OCI-LY1 (cell line): ENCODE results near the gene CCR2.

ENCODE experiments used
- H2AFZ ChIP-seq: fragments of 200-600 bp; sonication (generic), shearing (Covaris generic); 2 replicates; pipeline ENCODE4 v1.6.0; 2014; ENCODE audit warnings: antibody characterized with exemption, mild to moderate bottlenecking, low read length
- H3F3A ChIP-seq: fragments of 200-600 bp; sonication (generic), shearing (Covaris generic); 2 replicates; pipeline ENCODE4 v1.6.0; 2014; ENCODE audit warnings: mild to moderate bottlenecking, antibody characterized with exemption, low read length, moderate library complexity; ENCODE audit not compliant: insufficient read depth
- H3K27ac ChIP-seq: fragments of 200-600 bp; sonication (generic); 2 replicates; pipeline ENCODE4 v1.5.1; 2014; ENCODE audit warnings: low read length, mixed run types, mild to moderate bottlenecking, low read depth; ENCODE audit not compliant: poor library complexity, severe bottlenecking
- H3K27me3 ChIP-seq: fragments of 200-600 bp; sonication (generic); 2 replicates; pipeline ENCODE4 v1.6.0; 2014; ENCODE audit warnings: antibody characterized with exemption, mild to moderate bottlenecking, low read length, moderate library complexity; ENCODE audit not compliant: insufficient read depth
- H3K36me3 ChIP-seq: fragments of 200-600 bp; sonication (generic); 2 replicates; pipeline ENCODE4 v1.6.1; 2014; ENCODE audit warnings: mild to moderate bottlenecking, antibody characterized with exemption, low read length, moderate library complexity, mixed read lengths; ENCODE audit not compliant: insufficient read depth
- H3K4me1 ChIP-seq: fragments of 200-600 bp; sonication (generic); 2 replicates; pipeline ENCODE4 v1.5.1; 2014; ENCODE audit warnings: mild to moderate bottlenecking, low read length, moderate library complexity; ENCODE audit not compliant: insufficient read depth, severe bottlenecking
- H3K4me2 ChIP-seq: fragments of 200-600 bp; sonication (generic), shearing (Covaris generic); 2 replicates; pipeline ENCODE4 v1.6.1; 2014; ENCODE audit warnings: low read length
- H3K4me3 ChIP-seq: fragments of 200-600 bp; sonication (generic); 2 replicates; pipeline ENCODE4 v1.5.1; 2014; ENCODE audit warnings: low read length, low read depth, mild to moderate bottlenecking, mixed read lengths; ENCODE audit not compliant: poor library complexity, severe bottlenecking
- H3K79me2 ChIP-seq: fragments of 200-600 bp; shearing (Covaris generic); 2 replicates; pipeline ENCODE4 v1.6.1; 2016; ENCODE audit warnings: mixed run types, low read length, mixed read lengths; ENCODE audit not compliant: insufficient read depth
- H3K9ac ChIP-seq: fragments of 200-600 bp; sonication (generic), shearing (Covaris generic); 2 replicates; pipeline ENCODE4 v1.6.1; 2014; ENCODE audit warnings: mild to moderate bottlenecking, low read length, mixed read lengths
- H3K9me2 ChIP-seq: fragments of 200-600 bp; sonication (generic), shearing (Covaris generic); 2 replicates; pipeline ENCODE4 v1.6.1; 2014; ENCODE audit warnings: low read depth, mild to moderate bottlenecking, low read length, mixed read lengths
- H3K9me3 ChIP-seq: fragments of 200-600 bp; shearing (Covaris generic); 2 replicates; pipeline ENCODE4 v1.6.1; 2014; ENCODE audit warnings: low read length, mixed read lengths
- H4K20me1 ChIP-seq: fragments of 200-600 bp; sonication (generic), shearing (Covaris generic); 2 replicates; pipeline ENCODE4 v1.6.0; 2016; ENCODE audit warnings: mild to moderate bottlenecking, low read length; ENCODE audit not compliant: insufficient read depth
- EZH2 ChIP-seq: fragments of 200-600 bp; sonication (generic), shearing (Covaris generic); IDR thresholded peaks from 2 replicates; pipeline ENCODE4 v1.8.0; 2017; ENCODE audit warnings: borderline replicate concordance, mixed run types, mild to moderate bottlenecking, antibody characterized with exemption, low read length, moderate library complexity, mixed read lengths
- TF ChIP-seq, protein P1 (sequence below): fragments of 200-600 bp; sonication (generic), shearing (Covaris generic); IDR thresholded peaks from 2 replicates; pipeline ENCODE4 v1.5.1; 2017; ENCODE audit warnings: mild to moderate bottlenecking, antibody characterized with exemption, low read length, moderate library complexity, mixed read lengths

The CCR2 gene

DNA sequence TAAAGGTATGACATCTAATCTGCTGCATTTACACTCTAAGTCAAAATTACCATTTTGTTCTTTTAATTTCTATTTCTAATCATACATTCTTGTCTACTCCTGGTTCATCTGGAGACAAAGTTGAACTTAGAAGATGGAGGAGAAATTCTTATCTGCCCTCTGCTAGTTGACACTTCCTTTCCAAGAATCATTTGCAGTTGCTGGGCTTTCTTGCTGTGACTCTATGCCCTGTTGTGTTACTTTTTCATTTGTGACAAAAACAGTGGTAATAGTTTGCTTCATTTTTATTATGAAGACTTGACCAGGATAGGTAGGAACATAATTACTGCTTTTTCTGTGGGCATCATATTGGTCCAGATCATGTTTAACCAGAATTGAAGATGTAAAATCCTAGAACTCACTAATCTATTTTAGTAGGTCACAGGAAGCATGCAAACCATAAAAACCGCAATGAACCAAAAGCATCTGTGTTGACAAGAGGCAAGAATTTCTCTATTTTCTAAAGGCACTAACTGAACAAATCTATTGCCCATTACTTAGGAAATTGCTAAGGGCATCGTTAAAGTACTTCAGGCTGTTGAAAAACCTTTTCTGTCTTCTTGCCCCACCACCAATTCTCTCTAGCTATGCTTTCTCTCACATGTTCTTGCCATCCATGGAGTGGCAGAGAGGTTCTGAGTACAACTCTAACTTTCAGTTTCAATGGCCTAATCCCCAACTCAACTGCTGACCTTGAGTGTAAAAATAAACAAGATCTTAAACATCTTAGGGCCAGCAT is 4.2 kb upstream of the CCR2 start:
- no peak overlapping the region for H3K9ac ChIP-seq
- H3K36me3 ChIP-seq = no peaks in the 10 kb centered on the region
- no peaks in the 10 kb centered on the region for H3K79me2 ChIP-seq
- H3K4me2 ChIP-seq = no peak overlapping the region
- no peaks in the 10 kb centered on the region for H3F3A ChIP-seq
- no peaks in the 10 kb centered on the region for H3K4me1 ChIP-seq
- H3K27me3 ChIP-seq = no peaks in the 10 kb centered on the region
- no peaks in the 10 kb centered on the region for H4K20me1 ChIP-seq
- TF ChIP-seq EZH2 = no peak
- TF ChIP-seq, protein P1, sequence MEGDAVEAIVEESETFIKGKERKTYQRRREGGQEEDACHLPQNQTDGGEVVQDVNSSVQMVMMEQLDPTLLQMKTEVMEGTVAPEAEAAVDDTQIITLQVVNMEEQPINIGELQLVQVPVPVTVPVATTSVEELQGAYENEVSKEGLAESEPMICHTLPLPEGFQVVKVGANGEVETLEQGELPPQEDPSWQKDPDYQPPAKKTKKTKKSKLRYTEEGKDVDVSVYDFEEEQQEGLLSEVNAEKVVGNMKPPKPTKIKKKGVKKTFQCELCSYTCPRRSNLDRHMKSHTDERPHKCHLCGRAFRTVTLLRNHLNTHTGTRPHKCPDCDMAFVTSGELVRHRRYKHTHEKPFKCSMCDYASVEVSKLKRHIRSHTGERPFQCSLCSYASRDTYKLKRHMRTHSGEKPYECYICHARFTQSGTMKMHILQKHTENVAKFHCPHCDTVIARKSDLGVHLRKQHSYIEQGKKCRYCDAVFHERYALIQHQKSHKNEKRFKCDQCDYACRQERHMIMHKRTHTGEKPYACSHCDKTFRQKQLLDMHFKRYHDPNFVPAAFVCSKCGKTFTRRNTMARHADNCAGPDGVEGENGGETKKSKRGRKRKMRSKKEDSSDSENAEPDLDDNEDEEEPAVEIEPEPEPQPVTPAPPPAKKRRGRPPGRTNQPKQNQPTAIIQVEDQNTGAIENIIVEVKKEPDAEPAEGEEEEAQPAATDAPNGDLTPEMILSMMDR = no peak
- no peaks in the 10 kb centered on the region for H3K9me2 ChIP-seq
- no peaks in the 10 kb centered on the region for H3K9me3 ChIP-seq
- H3K4me3 ChIP-seq = no peak overlapping the region
- H3K27ac ChIP-seq = no peak overlapping the region
- H2AFZ ChIP-seq = no peak overlapping the region

DNA sequence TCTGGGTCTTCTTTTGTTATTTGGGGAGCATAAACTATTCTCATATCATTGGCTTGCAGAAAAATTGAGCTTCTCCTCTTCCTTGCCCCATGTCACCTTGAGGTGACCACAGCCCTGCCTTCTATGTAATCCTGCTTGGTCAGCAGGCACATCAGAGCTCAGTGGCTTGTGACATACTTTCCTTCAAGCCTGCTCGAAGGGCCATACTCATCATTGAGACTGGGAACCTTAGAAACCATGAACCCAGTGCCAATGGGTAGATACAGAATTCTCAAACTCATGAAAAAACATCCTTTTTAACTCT is 3.7 kb upstream of the CCR2 start:
- H3K27me3 ChIP-seq = no peaks in the 10 kb centered on the region
- H3K36me3 ChIP-seq = no peaks in the 10 kb centered on the region
- no peaks in the 10 kb centered on the region for H3K79me2 ChIP-seq
- no peak overlapping the region for H2AFZ ChIP-seq
- H3K4me3 ChIP-seq = no peak overlapping the region
- no peaks in the 10 kb centered on the region for H4K20me1 ChIP-seq
- H3F3A ChIP-seq = no peaks in the 10 kb centered on the region
- no peak overlapping the region for H3K9ac ChIP-seq
- no peaks in the 10 kb centered on the region for H3K4me1 ChIP-seq
- no peaks in the 10 kb centered on the region for H3K9me2 ChIP-seq
- H3K4me2 ChIP-seq = no peak overlapping the region
- no peaks in the 10 kb centered on the region for H3K9me3 ChIP-seq
- TF ChIP-seq EZH2 = no peak
- TF ChIP-seq, protein P1 = no peak
- no peak overlapping the region for H3K27ac ChIP-seq

DNA sequence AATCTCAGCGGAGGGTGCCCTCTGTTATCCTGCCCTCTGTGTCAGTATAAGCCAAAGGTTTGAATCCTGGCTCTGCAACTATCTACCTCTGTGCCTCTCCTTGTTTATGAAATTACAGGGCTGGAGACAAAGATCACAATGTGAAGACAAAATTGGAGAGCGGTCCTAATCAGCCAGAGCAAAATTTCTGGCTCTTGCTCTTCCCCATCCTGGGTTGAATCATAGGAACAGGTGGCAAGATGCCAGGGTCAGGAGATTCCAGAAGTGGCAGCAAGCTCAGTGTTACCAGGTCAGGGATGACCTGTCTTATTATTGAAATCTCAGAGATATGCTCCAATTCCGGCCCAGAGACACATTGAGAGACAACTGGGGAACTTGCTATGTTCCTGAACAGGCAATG is 2.3 kb upstream of the CCR2 start:
- TF ChIP-seq EZH2 = no peak
- TF ChIP-seq, protein P1 = no peak

More for the DNA sequence above, 2.3 kb upstream of the CCR2 start:
- Histone ChIP-seq H3K4me3 (no peak overlapping the region), H3K79me2 (no peaks in the 10 kb centered on the region), H3K9me2 (no peaks in the 10 kb centered on the region), H3F3A (no peaks in the 10 kb centered on the region), H3K27ac (no peak overlapping the region), H3K27me3 (no peaks in the 10 kb centered on the region), H3K4me2 (no peak overlapping the region), H3K4me1 (no peaks in the 10 kb centered on the region), H3K9me3 (no peaks in the 10 kb centered on the region), H4K20me1 (no peaks in the 10 kb centered on the region), H3K36me3 (no peaks in the 10 kb centered on the region), H2AFZ (no peak overlapping the region), H3K9ac (no peak overlapping the region)
